Kidney (tissue), 14 donors: ENCODE measurements around the gene SLC29A4. TPM values are rescaled to one million over a fixed set of nuclear protein-coding genes. Genes with fewer than 3 reads are reported as not detected.
"Not testable (repeated sequence)": the region's sequence is repeated elsewhere in the genome, so short reads cannot be mapped to it uniquely, and the experiment has no call there.

ENCODE experiments used
- DNase-seq, 5 donors: peaks; one replicate each; pipeline ENCODE4 v3.0.0-alpha.2; 2013 to 2020
- FAIRE-seq: peaks from 2 replicates; lab custom pipeline; 2012; peaks lifted over from hg19 to GRCh38; lab: Jason Lieb, UNC
- H3K27ac ChIP-seq, 2 donors: one replicate each; pipeline ENCODE4 v1.7.0; 2013; ENCODE audit warnings: low read depth in 2 of 2, low read length in 2 of 2, inconsistent platforms in 1 of 2
- H3K27me3 ChIP-seq: one replicate; pipeline ENCODE4 v1.7.1; 2013; ENCODE audit warnings: low read length, inconsistent platforms; ENCODE audit not compliant: control insufficient read depth, insufficient read depth
- H3K36me3 ChIP-seq, 3 donors: one replicate each; pipeline versions ENCODE4 v1.7.0 to v1.7.1; 2013; ENCODE audit warnings: low read length in 3 of 3, control low read depth in 1 of 3, inconsistent platforms in 1 of 3; ENCODE audit not compliant: insufficient read depth in 3 of 3, control insufficient read depth in 2 of 3
- H3K4me1 ChIP-seq, 3 donors: one replicate each; pipeline versions ENCODE4 v1.7.0 to v1.7.1; 2013; ENCODE audit warnings: low read length in 3 of 3, inconsistent platforms in 1 of 3, low read depth in 1 of 3; ENCODE audit not compliant: control insufficient read depth in 2 of 3, insufficient read depth in 2 of 3
- H3K4me3 ChIP-seq, 3 donors: one replicate each; pipeline versions ENCODE4 v1.7.0 to v1.8.1; 2013; ENCODE audit warnings: low read length in 3 of 3, control low read depth in 1 of 3, inconsistent platforms in 1 of 3
- H3K9ac ChIP-seq, 3 donors: one replicate each; pipeline versions ENCODE4 v1.7.0 to v1.7.1; 2013; ENCODE audit warnings: low read length in 3 of 3, control low read depth in 1 of 3, inconsistent platforms in 1 of 3
- H3K9me3 ChIP-seq, 3 donors: one replicate each; pipeline versions ENCODE4 v1.7.0 to v1.7.1; 2013; ENCODE audit warnings: low read length in 3 of 3, control low read depth in 1 of 3, inconsistent platforms in 1 of 3; ENCODE audit not compliant: control insufficient read depth in 2 of 3, insufficient read depth in 1 of 3
- intact Hi-C: fragments of 100-400 bp; cut with DNase I; formaldehyde crosslinking; loops from one replicate; pipeline ENCODE4 v1.11.1; 2022
- polyA plus RNA-seq: library from polyadenylated mRNA; stranded (reverse); fragments of 350-450 nt; fragmentation: Illumina TruSeq; extraction: RNeasy Lipid Tissue Mini Kit (QIAGEN cat#74804); gene quantifications from one replicate; pipeline ENCODE4 v1.2.3, GENCODE V29; 2014; ENCODE audit warnings: low read depth, low replicate concordance; ENCODE audit not compliant: insufficient read depth
- total RNA-seq: library from RNA; stranded (reverse); fragmentation: NEBNext Ultra II Directional; extraction: Animal tissue kit (Norgen Biotek cat#: 25700); gene quantifications from one replicate; pipeline ENCODE4 v1.2.1, GENCODE V29; 2021
- TF ChIP-seq, protein P1 (sequence below): IDR thresholded peaks from 3 replicates; pipeline ENCODE4 v1.5.1; 2012; ENCODE audit warnings: mild to moderate bottlenecking, moderate library complexity, borderline replicate concordance; ENCODE audit not compliant: insufficient read depth; ENCODE audit errors: extremely low read depth
- donor health status: control.
- donor health status: control.
- donor health status: control.
- donor health status: control.
- donor health status: control.
- donor health status: DM: yes; HTN: yes; CAD: no.
- donor health status: Normal renal cell carcinoma (clear cell type).

The SLC29A4 gene
- total and polyA plus RNA-seq, 2 donors from 2014 or later, result 3.4 to 6.8 TPM

GRCh38 chr7:5248201-5248885 is 34.4 kb upstream of the SLC29A4 start:
- Histone ChIP-seq H3K9me3 (no peaks in the 10 kb centered on the region), H3K27ac (no peak overlapping the region), H3K4me1 (no peaks in the 10 kb centered on the region), H3K27me3 (no peaks in the 10 kb centered on the region), H3K4me3 (no peak overlapping the region), H3K36me3 (no peaks in the 10 kb centered on the region), H3K9ac (no peak overlapping the region)
- FAIRE-seq (no peak), DNase-seq (peak in 2 of 5 donors; percentile 66 to 91)
- TF ChIP-seq, protein P1, sequence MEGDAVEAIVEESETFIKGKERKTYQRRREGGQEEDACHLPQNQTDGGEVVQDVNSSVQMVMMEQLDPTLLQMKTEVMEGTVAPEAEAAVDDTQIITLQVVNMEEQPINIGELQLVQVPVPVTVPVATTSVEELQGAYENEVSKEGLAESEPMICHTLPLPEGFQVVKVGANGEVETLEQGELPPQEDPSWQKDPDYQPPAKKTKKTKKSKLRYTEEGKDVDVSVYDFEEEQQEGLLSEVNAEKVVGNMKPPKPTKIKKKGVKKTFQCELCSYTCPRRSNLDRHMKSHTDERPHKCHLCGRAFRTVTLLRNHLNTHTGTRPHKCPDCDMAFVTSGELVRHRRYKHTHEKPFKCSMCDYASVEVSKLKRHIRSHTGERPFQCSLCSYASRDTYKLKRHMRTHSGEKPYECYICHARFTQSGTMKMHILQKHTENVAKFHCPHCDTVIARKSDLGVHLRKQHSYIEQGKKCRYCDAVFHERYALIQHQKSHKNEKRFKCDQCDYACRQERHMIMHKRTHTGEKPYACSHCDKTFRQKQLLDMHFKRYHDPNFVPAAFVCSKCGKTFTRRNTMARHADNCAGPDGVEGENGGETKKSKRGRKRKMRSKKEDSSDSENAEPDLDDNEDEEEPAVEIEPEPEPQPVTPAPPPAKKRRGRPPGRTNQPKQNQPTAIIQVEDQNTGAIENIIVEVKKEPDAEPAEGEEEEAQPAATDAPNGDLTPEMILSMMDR, result no peak
- intact Hi-C loops, result no loop called here

- H3K27ac ChIP-seq, H3K9ac ChIP-seq, H3K36me3 ChIP-seq, H3K9me3 ChIP-seq, H3K4me3 ChIP-seq, intact Hi-C loops, FAIRE-seq, H3K4me1 ChIP-seq, H3K27me3 ChIP-seq, DNase-seq: not testable (repeated sequence)
These were observed 32.0 kb upstream of the SLC29A4 start for GRCh38 chr7:5250787-5251186.

DNA sequence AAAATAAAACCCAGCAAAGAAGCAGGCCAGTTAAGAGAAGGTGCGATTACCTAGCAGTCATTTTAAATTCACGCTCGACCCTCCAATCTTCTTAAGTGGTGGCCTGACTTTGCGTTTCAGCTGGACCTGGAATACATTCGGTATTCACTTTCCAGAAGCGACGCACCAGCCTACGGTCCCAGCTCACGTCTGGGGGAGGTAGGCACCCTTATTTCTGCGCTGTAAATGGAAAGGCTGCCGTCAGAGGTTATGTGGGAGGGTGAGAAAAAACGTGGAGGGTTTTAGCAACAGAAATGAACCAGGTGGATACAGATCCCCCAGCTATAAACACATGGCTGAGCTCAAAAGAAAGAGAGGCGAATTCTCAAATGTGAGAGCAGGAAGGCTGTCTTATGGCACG is 29.2 kb upstream of the SLC29A4 start:
- H3K27ac ChIP-seq, H3K4me1 ChIP-seq, H3K4me3 ChIP-seq, H3K36me3 ChIP-seq, H3K9me3 ChIP-seq, intact Hi-C loops, H3K27me3 ChIP-seq, FAIRE-seq, H3K9ac ChIP-seq: not testable (repeated sequence)
- peak in 1 of 5 donors; percentile 30 for DNase-seq

DNA sequence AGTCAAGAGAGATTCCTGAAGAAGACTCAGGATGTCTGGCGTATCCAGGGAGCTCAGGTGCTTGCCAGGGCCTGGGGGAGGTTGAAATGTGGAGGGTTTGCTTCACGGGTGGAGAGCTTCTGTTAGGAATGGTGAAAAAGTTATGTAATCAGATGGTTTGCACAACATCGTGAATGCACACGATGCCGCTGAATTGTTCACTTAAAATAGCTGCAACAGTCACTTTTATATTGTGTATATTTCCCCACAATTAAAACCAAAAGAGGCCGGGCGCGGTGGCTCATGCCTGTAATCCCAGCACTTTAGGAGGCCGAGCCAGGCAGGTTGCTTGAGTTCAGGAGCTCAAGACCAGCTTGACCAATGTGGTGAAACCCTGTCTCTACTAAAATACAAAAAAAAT is 28.4 kb upstream of the SLC29A4 start:
- H3K4me1 ChIP-seq, H3K27ac ChIP-seq, H3K9ac ChIP-seq, H3K4me3 ChIP-seq, intact Hi-C loops, H3K9me3 ChIP-seq, H3K36me3 ChIP-seq, FAIRE-seq, DNase-seq, H3K27me3 ChIP-seq: not testable (repeated sequence)

GRCh38 chr7:5255832-5256231 is 26.9 kb upstream of the SLC29A4 start:
- no peaks in the 10 kb centered on the region for H3K27me3 ChIP-seq
- no peaks in the 10 kb centered on the region for H3K4me1 ChIP-seq
- FAIRE-seq (no peak), DNase-seq (no peak)
- intact Hi-C loops, result no loop called here
- no peaks in the 10 kb centered on the region for H3K9me3 ChIP-seq
- TF ChIP-seq, protein P1, result no peak
- H3K9ac ChIP-seq, result no peak overlapping the region
- no peak overlapping the region for H3K27ac ChIP-seq
- no peak overlapping the region for H3K4me3 ChIP-seq
- no peaks in the 10 kb centered on the region for H3K36me3 ChIP-seq

DNA sequence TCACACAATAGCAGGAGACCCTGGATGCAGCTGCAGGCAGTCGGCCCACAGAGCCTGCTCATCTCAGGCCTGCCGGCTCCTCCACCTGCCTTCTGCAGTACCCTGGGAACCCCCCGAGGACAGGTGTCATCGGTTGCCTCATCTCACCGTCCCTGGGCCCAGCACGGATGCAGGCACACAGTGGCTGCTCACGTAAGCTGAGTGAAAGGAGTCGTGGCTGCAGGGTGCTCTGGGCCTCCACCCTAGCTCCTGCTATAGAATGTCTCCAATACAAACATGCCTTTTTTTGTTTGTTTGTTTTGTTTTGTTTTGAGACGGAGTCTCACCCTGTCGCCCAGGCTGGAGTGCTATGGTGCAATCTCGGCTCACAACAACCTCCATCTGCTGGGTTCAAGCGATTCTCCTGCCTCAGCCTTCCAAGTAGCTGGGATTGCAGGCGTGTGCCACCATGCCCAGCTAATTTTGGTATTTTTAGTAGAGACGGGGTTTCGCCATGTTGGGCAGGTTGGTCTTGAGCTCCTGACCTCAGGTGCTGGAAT is 22.1 kb upstream of the SLC29A4 start:
- FAIRE-seq, H3K27ac ChIP-seq, H3K36me3 ChIP-seq, DNase-seq, H3K4me1 ChIP-seq, H3K9me3 ChIP-seq, H3K9ac ChIP-seq, H3K27me3 ChIP-seq, H3K4me3 ChIP-seq, intact Hi-C loops: not testable (repeated sequence)

- H3K9me3 ChIP-seq, H3K27ac ChIP-seq, H3K4me1 ChIP-seq, H3K4me3 ChIP-seq, H3K27me3 ChIP-seq, intact Hi-C loops, FAIRE-seq, H3K9ac ChIP-seq, H3K36me3 ChIP-seq: not testable (repeated sequence)
- peak in 2 of 5 donors; percentile 48 to 58 for DNase-seq
These were observed 19.7 kb upstream of the SLC29A4 start for GRCh38 chr7:5263066-5263465.
